Measurements from ENCODE around the gene CMSS1. TPM values are rescaled to one million over a fixed set of nuclear protein-coding genes. Genes with fewer than 3 reads are reported as not detected.

Gene CMSS1
- total RNA-seq, 6 experiments from 2014 or later = 10.1 to 14.6 (median 11.6) TPM

DNA sequence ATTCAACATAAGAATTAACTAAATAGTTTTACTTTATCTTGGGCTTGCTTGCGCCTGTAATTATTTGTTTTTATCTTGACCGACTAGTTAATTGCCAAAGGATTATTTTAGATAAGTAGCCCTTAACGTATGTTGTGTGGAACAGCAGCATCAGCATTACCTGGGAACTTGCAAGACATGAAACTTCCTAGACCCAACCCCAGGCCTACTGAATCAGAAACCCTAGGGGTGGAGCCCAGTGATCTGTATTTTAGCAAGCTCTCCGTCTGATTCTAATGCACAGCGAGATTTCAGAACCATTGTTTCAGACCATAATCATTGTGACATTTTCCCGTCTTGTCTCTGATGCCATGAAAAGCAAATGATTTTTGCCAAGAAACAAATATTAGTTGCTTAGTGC is 265.5 kb downstream of the CMSS1 start:
- H3K27ac ChIP-seq = no peak overlapping the region
- 96% methylated on average over 6 of the region's 6 CpGs for WGBS (ENCODE audit: insufficient coverage, low coverage, low lambda C conversion rate, missing lambda C conversion rate)

DNA sequence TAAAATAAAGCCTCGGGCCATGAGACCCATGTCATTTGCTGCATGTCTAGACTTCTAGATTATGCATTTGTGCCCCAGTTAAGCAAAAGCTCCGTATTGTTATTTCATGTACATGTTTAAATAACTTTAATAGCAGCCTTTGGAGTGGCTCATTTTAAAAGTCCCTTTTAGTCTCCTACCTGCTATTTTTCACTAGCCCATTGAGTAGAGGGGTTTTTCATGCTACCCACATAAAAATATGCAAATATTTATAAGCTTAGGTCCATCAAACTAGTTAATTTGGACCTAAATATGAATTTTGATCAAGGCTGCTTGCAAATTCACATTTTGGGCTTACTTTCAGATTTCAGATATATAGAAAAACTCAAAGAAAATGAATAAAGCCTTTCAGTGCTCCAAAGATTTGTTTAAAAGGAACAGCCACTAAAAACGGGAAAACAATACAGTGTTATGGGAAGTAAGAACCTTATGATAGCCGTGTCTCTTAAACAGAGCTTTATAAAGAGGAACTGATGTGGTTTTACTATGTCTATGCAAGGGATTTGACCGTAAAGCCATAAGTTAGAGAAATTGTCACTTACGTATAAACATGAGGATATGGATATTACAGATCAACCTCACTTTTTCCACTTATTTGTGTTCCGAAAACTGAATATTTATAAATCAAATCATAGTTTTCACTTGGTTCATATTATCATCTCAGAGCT is 266.6 kb downstream of the CMSS1 start:
- no peaks in the 10 kb centered on the region for H3K9me3 ChIP-seq
- TF ChIP-seq, protein P1, sequence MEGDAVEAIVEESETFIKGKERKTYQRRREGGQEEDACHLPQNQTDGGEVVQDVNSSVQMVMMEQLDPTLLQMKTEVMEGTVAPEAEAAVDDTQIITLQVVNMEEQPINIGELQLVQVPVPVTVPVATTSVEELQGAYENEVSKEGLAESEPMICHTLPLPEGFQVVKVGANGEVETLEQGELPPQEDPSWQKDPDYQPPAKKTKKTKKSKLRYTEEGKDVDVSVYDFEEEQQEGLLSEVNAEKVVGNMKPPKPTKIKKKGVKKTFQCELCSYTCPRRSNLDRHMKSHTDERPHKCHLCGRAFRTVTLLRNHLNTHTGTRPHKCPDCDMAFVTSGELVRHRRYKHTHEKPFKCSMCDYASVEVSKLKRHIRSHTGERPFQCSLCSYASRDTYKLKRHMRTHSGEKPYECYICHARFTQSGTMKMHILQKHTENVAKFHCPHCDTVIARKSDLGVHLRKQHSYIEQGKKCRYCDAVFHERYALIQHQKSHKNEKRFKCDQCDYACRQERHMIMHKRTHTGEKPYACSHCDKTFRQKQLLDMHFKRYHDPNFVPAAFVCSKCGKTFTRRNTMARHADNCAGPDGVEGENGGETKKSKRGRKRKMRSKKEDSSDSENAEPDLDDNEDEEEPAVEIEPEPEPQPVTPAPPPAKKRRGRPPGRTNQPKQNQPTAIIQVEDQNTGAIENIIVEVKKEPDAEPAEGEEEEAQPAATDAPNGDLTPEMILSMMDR (IDR thresholded peaks at IDR 0.05) = no peak
- TF ChIP-seq POLR2A (IDR thresholded peaks at IDR 0.05) = no peak
- H3K27ac ChIP-seq = no peak overlapping the region
- DNase-seq = no peak
- H3K36me3 ChIP-seq = no peaks in the 10 kb centered on the region
- ATAC-seq = peak in 1 of 4 donors; percentile 42
- WGBS (ENCODE audit: insufficient coverage, low coverage, low lambda C conversion rate, missing lambda C conversion rate) = 78% methylated on average over 7 of the region's 7 CpGs
- H3K27me3 ChIP-seq = no peaks in the 10 kb centered on the region
- H3K4me1 ChIP-seq = peaks cover 0 to 4% (median 0%) of the 10 kb centered on the region in 4 donors
- intact Hi-C loops (cut with DNase I) = no loop called here
- no peak overlapping the region for H3K4me3 ChIP-seq

More for the DNA sequence above, 265.5 kb downstream of the CMSS1 start:
- DNase-seq (no peak), ATAC-seq (no peak)
- intact Hi-C loops (cut with DNase I) = no loop called here
- TF ChIP-seq, protein P1 (IDR thresholded peaks at IDR 0.05) = no peak
- TF ChIP-seq POLR2A (IDR thresholded peaks at IDR 0.05) = no peak
- H3K9me3 ChIP-seq = no peaks in the 10 kb centered on the region
- H3K4me3 ChIP-seq = no peak overlapping the region
- peaks cover 0 to 4% (median 0%) of the 10 kb centered on the region in 4 donors for H3K4me1 ChIP-seq
- no peaks in the 10 kb centered on the region for H3K36me3 ChIP-seq
- H3K27me3 ChIP-seq = no peaks in the 10 kb centered on the region

DNA sequence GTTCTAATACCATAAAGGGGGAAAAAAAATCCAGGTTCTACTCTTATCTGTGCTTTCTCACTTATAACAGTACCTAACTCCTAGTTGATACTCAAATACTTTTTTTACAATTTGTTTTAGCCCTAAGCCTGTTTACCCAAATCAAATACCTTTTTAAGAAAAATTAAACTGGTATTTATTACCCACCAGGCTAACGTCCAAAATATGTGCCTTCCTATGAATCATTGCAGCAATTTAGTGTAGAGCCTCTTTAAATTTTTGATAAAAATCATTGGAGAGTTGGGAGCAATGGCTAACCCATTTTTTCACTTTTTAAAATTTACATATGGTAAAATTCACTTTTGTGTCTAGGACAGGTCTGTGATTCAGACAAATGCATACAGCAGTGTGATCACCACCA is 268.7 kb downstream of the CMSS1 start:
- H3K27ac ChIP-seq = no peak overlapping the region
- H3K4me1 ChIP-seq = no peaks in the 10 kb centered on the region
- H3K4me3 ChIP-seq = no peak overlapping the region
- TF ChIP-seq POLR2A (IDR thresholded peaks at IDR 0.05) = no peak
- TF ChIP-seq, protein P1 (IDR thresholded peaks at IDR 0.05) = no peak
- H3K36me3 ChIP-seq = no peaks in the 10 kb centered on the region
- DNase-seq (no peak), ATAC-seq (no peak)
- intact Hi-C loops (cut with DNase I) = no loop called here
- 83% methylated on average over 1 of the region's 1 CpG for WGBS (ENCODE audit: insufficient coverage, low coverage, low lambda C conversion rate, missing lambda C conversion rate)
- no peaks in the 10 kb centered on the region for H3K9me3 ChIP-seq
- no peaks in the 10 kb centered on the region for H3K27me3 ChIP-seq

DNA sequence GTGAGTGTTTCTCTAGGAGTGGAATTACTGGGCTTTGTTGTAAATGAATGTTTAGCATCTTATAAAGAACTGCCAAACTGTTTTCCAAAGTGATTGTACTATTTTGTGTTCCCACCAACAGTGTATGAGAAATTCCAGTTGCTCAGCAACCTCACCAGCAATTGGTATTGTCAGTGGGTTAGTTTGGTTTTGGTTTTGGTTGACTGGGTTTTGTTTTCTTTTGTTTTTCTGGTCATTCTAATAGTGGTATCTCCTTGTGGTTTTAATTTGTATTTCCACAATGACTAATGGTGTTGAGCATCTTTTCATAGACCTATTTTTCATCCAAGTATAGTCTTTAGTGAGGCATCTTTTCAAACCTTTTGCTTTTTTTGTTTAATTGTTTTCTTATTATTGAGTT is 269.5 kb downstream of the CMSS1 start:
- no peak for ATAC-seq
- intact Hi-C loops (cut with DNase I) = no loop called here

DNA sequence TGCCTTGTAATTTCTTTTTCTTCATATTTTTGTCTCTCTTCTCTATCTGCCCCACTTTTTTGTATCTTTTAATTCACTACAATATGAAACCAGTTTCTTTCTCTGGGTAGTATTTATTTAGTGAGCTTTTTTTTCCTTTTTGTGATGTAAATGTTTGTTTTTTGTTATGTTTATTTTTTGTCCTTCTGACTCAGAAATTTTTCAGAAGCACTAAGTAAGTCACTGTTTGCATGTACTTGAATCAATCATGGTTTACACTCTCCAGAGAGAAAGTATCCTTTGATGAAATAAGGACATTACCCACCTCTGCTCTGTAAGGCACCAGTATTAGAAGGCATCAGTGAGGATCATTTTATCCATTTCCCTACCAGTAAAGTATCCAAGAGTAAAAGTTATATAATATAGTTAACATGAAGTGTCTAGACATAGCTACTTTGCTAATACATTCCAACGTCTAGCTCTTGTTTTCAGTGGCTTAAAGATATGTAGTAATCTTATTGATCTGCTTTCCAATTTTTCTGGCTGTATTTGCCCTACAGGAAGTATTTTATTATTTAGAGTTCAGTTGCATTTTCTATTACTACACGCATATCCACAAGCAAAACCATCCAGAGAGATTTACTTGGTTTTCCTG is 271.2 kb downstream of the CMSS1 start:
- Histone ChIP-seq H3K27ac (no peak overlapping the region), H3K27me3 (no peaks in the 10 kb centered on the region), H3K9me3 (no peaks in the 10 kb centered on the region), H3K4me1 (no peaks in the 10 kb centered on the region), H3K36me3 (no peaks in the 10 kb centered on the region), H3K4me3 (no peak overlapping the region)
- intact Hi-C loops (cut with DNase I) = no loop called here
- no peak for TF ChIP-seq POLR2A (IDR thresholded peaks at IDR 0.05)
- TF ChIP-seq, protein P1 (IDR thresholded peaks at IDR 0.05) = no peak
- DNase-seq (no peak), ATAC-seq (peak in 2 of 4 donors; percentile 36 to 76)
- WGBS (ENCODE audit: insufficient coverage, low coverage, low lambda C conversion rate, missing lambda C conversion rate) = 65% methylated on average over 2 of the region's 2 CpGs

More for the DNA sequence above, 269.5 kb downstream of the CMSS1 start:
- TF ChIP-seq POLR2A (IDR thresholded peaks at IDR 0.05) = no peak
- Histone ChIP-seq H3K27ac (no peak overlapping the region), H3K36me3 (no peaks in the 10 kb centered on the region), H3K4me1 (no peaks in the 10 kb centered on the region), H3K27me3 (no peaks in the 10 kb centered on the region), H3K9me3 (no peaks in the 10 kb centered on the region), H3K4me3 (no peak overlapping the region)
- no peak for DNase-seq

Data from right lobe of liver (tissue), 6 donors.